H9 (cell line): ENCODE measurements around the gene ATAD1. TPM values are rescaled to one million over a fixed set of nuclear protein-coding genes. Genes with fewer than 3 reads are reported as not detected.

ENCODE experiments used
- DNase-seq: peaks from one replicate; pipeline ENCODE4 v3.0.0-alpha.2; 2017
- H2AFZ ChIP-seq: one replicate; pipeline ENCODE4 v1.6.1; 2013; ENCODE audit warnings: mild to moderate bottlenecking, low read length, control low read depth, moderate library complexity
- H2AK5ac ChIP-seq: 2 replicates; pipeline ENCODE4 v1.6.1; 2013; ENCODE audit warnings: low read length, control low read depth, mixed read lengths; ENCODE audit not compliant: insufficient read length
- H2BK120ac ChIP-seq: one replicate; pipeline ENCODE4 v1.6.1; 2013; ENCODE audit warnings: low read depth, mild to moderate bottlenecking, low read length, control low read depth, inconsistent platforms; ENCODE audit not compliant: poor library complexity, severe bottlenecking
- H2BK12ac ChIP-seq: 2 replicates; pipeline ENCODE4 v1.6.1; 2013; ENCODE audit warnings: low read length, control low read depth, mixed read lengths, low read depth; ENCODE audit not compliant: insufficient read length
- H2BK15ac ChIP-seq: 2 replicates; pipeline ENCODE4 v1.6.1; 2013; ENCODE audit warnings: low read depth, low read length, control low read depth
- H2BK20ac ChIP-seq: one replicate; pipeline ENCODE4 v1.6.1; 2013; ENCODE audit warnings: low read depth, mild to moderate bottlenecking, low read length, control low read depth, inconsistent platforms; ENCODE audit not compliant: poor library complexity, severe bottlenecking
- H2BK5ac ChIP-seq: 2 replicates; pipeline ENCODE4 v1.6.1; 2013; ENCODE audit warnings: low read length, control low read depth, mixed read lengths; ENCODE audit not compliant: insufficient read length
- H3K14ac ChIP-seq: 2 replicates; pipeline ENCODE4 v1.6.1; 2013; ENCODE audit warnings: low read length, control low read depth; ENCODE audit not compliant: insufficient read depth
- H3K18ac ChIP-seq: 2 replicates; pipeline ENCODE4 v1.6.1; 2013; ENCODE audit warnings: low read depth, mild to moderate bottlenecking, mixed read lengths, low read length, control low read depth; ENCODE audit not compliant: insufficient read length
- H3K23ac ChIP-seq: 2 replicates; pipeline ENCODE4 v1.6.1; 2013; ENCODE audit warnings: low read length, control low read depth, mixed read lengths, low read depth; ENCODE audit not compliant: insufficient read length
- H3K23me2 ChIP-seq: 2 replicates; pipeline ENCODE4 v1.6.1; 2013; ENCODE audit warnings: low read depth, mild to moderate bottlenecking, mixed read lengths, low read length, control low read depth; ENCODE audit not compliant: insufficient read length, poor library complexity, severe bottlenecking
- H3K27ac ChIP-seq: 2 replicates; pipeline ENCODE4 v1.5.1; 2013; ENCODE audit warnings: low read length, control low read depth, mixed read lengths, low read depth; ENCODE audit not compliant: insufficient read length
- H3K27me3 ChIP-seq: 2 replicates; pipeline ENCODE4 v1.6.1; 2013; ENCODE audit warnings: low read length, control low read depth, inconsistent platforms; ENCODE audit not compliant: insufficient read depth
- H3K4ac ChIP-seq: 2 replicates; pipeline ENCODE4 v1.6.1; 2013; ENCODE audit warnings: low read depth, mild to moderate bottlenecking, control low read depth, inconsistent platforms, low read length, moderate library complexity
- H3K4me1 ChIP-seq: 2 replicates; pipeline ENCODE4 v1.6.1; 2013; ENCODE audit warnings: low read length, control low read depth, inconsistent platforms; ENCODE audit not compliant: insufficient read depth
- H3K4me2 ChIP-seq: 2 replicates; pipeline ENCODE4 v1.6.1; 2013; ENCODE audit warnings: low read length, control low read depth, mixed read lengths; ENCODE audit not compliant: insufficient read length, insufficient read depth
- H3K56ac ChIP-seq: 2 replicates; pipeline ENCODE4 v1.6.1; 2013; ENCODE audit warnings: low read depth, mild to moderate bottlenecking, mixed read lengths, low read length, control low read depth; ENCODE audit not compliant: insufficient read length
- H3K79me1 ChIP-seq: 2 replicates; pipeline ENCODE4 v1.6.1; 2013; ENCODE audit warnings: low read depth, mild to moderate bottlenecking, moderate library complexity, low read length, control low read depth, inconsistent platforms; ENCODE audit not compliant: insufficient read depth, poor library complexity, severe bottlenecking
- H3K79me2 ChIP-seq: 2 replicates; pipeline ENCODE4 v1.6.1; 2013; ENCODE audit warnings: low read length, control low read depth, inconsistent platforms; ENCODE audit not compliant: insufficient read depth
- H3K9ac ChIP-seq: 2 replicates; pipeline ENCODE4 v1.6.1; 2013; ENCODE audit warnings: low read length, control low read depth, mixed read lengths; ENCODE audit not compliant: insufficient read length; ENCODE audit errors: extremely low read depth
- H3K9me3 ChIP-seq: one replicate; pipeline ENCODE4 v1.6.1; 2013; ENCODE audit warnings: low read depth, low read length, inconsistent platforms; ENCODE audit not compliant: control insufficient read depth
- H3T11ph ChIP-seq: one replicate; pipeline ENCODE4 v1.6.1; 2013; ENCODE audit warnings: mild to moderate bottlenecking, low read length, control low read depth, inconsistent platforms
- H4K20me1 ChIP-seq: one replicate; pipeline ENCODE4 v1.6.1; 2013; ENCODE audit not compliant: control insufficient read depth, insufficient read length, insufficient read depth
- H4K5ac ChIP-seq: 2 replicates; pipeline ENCODE4 v1.6.1; 2013; ENCODE audit warnings: low read depth, mild to moderate bottlenecking, mixed read lengths, low read length, control low read depth; ENCODE audit not compliant: insufficient read length
- H4K8ac ChIP-seq: replicated peaks from 2 replicates; pipeline ENCODE4 v1.6.1; 2013; ENCODE audit warnings: low read length, control low read depth, mixed read lengths, low read depth; ENCODE audit not compliant: insufficient read length
- H4K91ac ChIP-seq: 2 replicates; pipeline ENCODE4 v1.6.1; 2013; ENCODE audit warnings: low read depth, mild to moderate bottlenecking, moderate library complexity, mixed read lengths, low read length, control low read depth; ENCODE audit not compliant: insufficient read length
- H3K27ac Mint-ChIP-seq, 3 experiments: 2 replicates in 2 of 3; 3 replicates in 1 of 3; pipeline ENCODE4 v1.8.0; 2020 to 2021; ENCODE audit warnings: mixed read lengths in 3 of 3, mild to moderate bottlenecking in 1 of 3, moderate library complexity in 1 of 3
- H3K27me3 Mint-ChIP-seq: 2 replicates; pipeline ENCODE4 v1.8.0; 2021; ENCODE audit warnings: low read depth, mild to moderate bottlenecking, moderate library complexity, mixed read lengths
- H3K36me3 Mint-ChIP-seq, 3 experiments: 2 replicates in 2 of 3; 3 replicates in 1 of 3; pipeline ENCODE4 v1.8.0; 2020 to 2021; ENCODE audit warnings: low read depth in 3 of 3, mixed read lengths in 3 of 3; ENCODE audit not compliant: insufficient read depth in 1 of 3
- H3K4me1 Mint-ChIP-seq, 2 experiments: 2 replicates each; pipeline ENCODE4 v1.8.0; 2020; ENCODE audit warnings: mixed read lengths in 2 of 2
- H3K4me3 Mint-ChIP-seq, 2 experiments: 2 replicates in 1 of 2; 3 replicates in 1 of 2; pipeline ENCODE4 v1.8.0; 2020 to 2021; ENCODE audit warnings: mild to moderate bottlenecking in 2 of 2, mixed read lengths in 2 of 2, moderate library complexity in 1 of 2
- H3K9me3 Mint-ChIP-seq, 2 experiments: 2 replicates in 1 of 2; 3 replicates in 1 of 2; pipeline ENCODE4 v1.8.0; 2020; ENCODE audit warnings: mild to moderate bottlenecking in 2 of 2, mixed read lengths in 2 of 2, moderate library complexity in 1 of 2
- CTCF ChIP-seq: fragments of 200-600 bp; sonication (generic); conservative IDR thresholded peaks from 3 replicates; pipeline ENCODE4 v1.8.0; 2021; ENCODE audit warnings: antibody characterized with exemption, mild to moderate bottlenecking
- WGBS: extraction: QIAGEN DNeasy Blood & Tissue Kit; methylation state at CpG from one replicate; pipeline ENCODE4 v1.1.7; 2013; ENCODE audit warnings: missing lambda C conversion rate, low lambda C conversion rate, mixed read lengths; ENCODE audit not compliant: insufficient read length; ENCODE audit errors: extremely low coverage; 5-methylcytosine and 5-hydroxymethylcytosine counted together
- total RNA-seq: library from RNA; stranded (reverse); gene quantifications from 2 replicates; pipeline ENCODE4 v1.2.1, GENCODE V29; 2021

ATAD1 gene
- total RNA-seq, 1 experiment from 2014 or later, result 38.7 TPM

GRCh38 chr10:87836098-87836497, 18.1 kb upstream of the ATAD1 start:
- H3K4me3 Mint-ChIP-seq, result no peak overlapping the region
- Histone ChIP-seq H3K14ac (no peak overlapping the region), H3K4me1 (no peaks in the 10 kb centered on the region), H3K56ac (no peak overlapping the region), H2BK15ac (no peak overlapping the region), H3T11ph (no peak overlapping the region), H4K5ac (no peak overlapping the region), H3K18ac (no peak overlapping the region), H3K79me1 (no peaks in the 10 kb centered on the region), H3K23me2 (no peaks in the 10 kb centered on the region), H2AK5ac (no peak overlapping the region), H3K27ac (no peak overlapping the region), H4K91ac (no peak overlapping the region), H3K9ac (no peak overlapping the region), H3K23ac (no peak overlapping the region), H3K9me3 (no peaks in the 10 kb centered on the region), H2BK5ac (no peak overlapping the region), H4K20me1 (no peaks in the 10 kb centered on the region), H3K4ac (no peak overlapping the region), H2BK120ac (no peak overlapping the region), H3K79me2 (no peaks in the 10 kb centered on the region), H2BK20ac (no peak overlapping the region), H2BK12ac (no peak overlapping the region), H3K27me3 (no peaks in the 10 kb centered on the region), H3K4me2 (no peak overlapping the region), H4K8ac (no peak overlapping the region), H2AFZ (no peak overlapping the region)
- no CpG with 5 or more reads among the region's 4 CpGs for WGBS
- peaks cover 0 to 6% of the 10 kb centered on the region in 2 experiments; a peak in 2 of 4 replicates for H3K4me1 Mint-ChIP-seq
- no peak overlapping the region for H3K27ac Mint-ChIP-seq
- no peaks in the 10 kb centered on the region for H3K27me3 Mint-ChIP-seq
- no peak for TF ChIP-seq CTCF
- no peaks in the 10 kb centered on the region for H3K9me3 Mint-ChIP-seq
- no peak for DNase-seq
- H3K36me3 Mint-ChIP-seq, result no peaks in the 10 kb centered on the region; a peak in 1 of 7 replicates
